ENCODE results near the gene MPPED2. TPM values are rescaled to one million over a fixed set of nuclear protein-coding genes. Genes with fewer than 3 reads are reported as not detected.

Gene MPPED2
- total and polyA plus RNA-seq, 3 donors from 2014 or later = 5.0 to 13.4 (median 13.1) TPM

GRCh38 chr11:30459306-30459705, 126.8 kb downstream of the MPPED2 start:
- Histone ChIP-seq H3K27ac (no peak overlapping the region), H3K4me3 (no peak overlapping the region), H3K9me3 (no peaks in the 10 kb centered on the region), H3K36me3 (ENCODE audit: low read depth, missing control alignments) (no peaks in the 10 kb centered on the region), H3K27me3 (no peaks in the 10 kb centered on the region), H3K4me1 (no peaks in the 10 kb centered on the region)
- no peak for DNase-seq
- intact Hi-C loops (cut with DNase I; ENCODE audit: low total_unique reads) = no loop called here
- TF ChIP-seq, protein P1, sequence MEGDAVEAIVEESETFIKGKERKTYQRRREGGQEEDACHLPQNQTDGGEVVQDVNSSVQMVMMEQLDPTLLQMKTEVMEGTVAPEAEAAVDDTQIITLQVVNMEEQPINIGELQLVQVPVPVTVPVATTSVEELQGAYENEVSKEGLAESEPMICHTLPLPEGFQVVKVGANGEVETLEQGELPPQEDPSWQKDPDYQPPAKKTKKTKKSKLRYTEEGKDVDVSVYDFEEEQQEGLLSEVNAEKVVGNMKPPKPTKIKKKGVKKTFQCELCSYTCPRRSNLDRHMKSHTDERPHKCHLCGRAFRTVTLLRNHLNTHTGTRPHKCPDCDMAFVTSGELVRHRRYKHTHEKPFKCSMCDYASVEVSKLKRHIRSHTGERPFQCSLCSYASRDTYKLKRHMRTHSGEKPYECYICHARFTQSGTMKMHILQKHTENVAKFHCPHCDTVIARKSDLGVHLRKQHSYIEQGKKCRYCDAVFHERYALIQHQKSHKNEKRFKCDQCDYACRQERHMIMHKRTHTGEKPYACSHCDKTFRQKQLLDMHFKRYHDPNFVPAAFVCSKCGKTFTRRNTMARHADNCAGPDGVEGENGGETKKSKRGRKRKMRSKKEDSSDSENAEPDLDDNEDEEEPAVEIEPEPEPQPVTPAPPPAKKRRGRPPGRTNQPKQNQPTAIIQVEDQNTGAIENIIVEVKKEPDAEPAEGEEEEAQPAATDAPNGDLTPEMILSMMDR (IDR thresholded peaks at IDR 0.05) = no peak
- TF ChIP-seq POLR2A (IDR thresholded peaks at IDR 0.05) = no peak
- WGBS, 2 donors = 89 to 90% methylated on average over 3 of the region's 3 CpGs

DNA sequence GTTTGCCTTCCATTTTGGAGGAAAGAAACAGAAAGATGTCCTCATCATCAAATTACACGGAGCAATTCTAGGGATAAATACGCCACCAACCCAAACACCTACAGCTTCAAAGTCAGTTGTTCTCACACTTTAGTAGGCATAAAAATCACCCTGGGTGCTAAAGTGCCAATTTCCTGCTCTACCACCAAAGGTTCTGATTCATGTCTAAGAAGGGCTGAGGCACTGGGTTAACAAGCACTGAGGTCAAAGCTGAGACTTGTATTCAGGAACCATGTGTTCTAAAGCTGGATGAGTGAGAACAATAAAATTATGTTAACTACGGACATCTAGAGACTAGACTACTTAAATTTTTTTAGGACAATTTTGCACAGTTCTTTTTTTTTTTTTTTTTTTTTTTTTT, 127.6 kb downstream of the MPPED2 start:
- H3K4me1 ChIP-seq = no peaks in the 10 kb centered on the region
- intact Hi-C loops (cut with DNase I; ENCODE audit: low total_unique reads) = no loop called here
- no peak for TF ChIP-seq POLR2A (IDR thresholded peaks at IDR 0.05)
- TF ChIP-seq, protein P1 (IDR thresholded peaks at IDR 0.05) = no peak
- DNase-seq = no peak
- no peaks in the 10 kb centered on the region for H3K27me3 ChIP-seq
- no peak overlapping the region for H3K27ac ChIP-seq
- H3K4me3 ChIP-seq = no peak overlapping the region
- H3K9me3 ChIP-seq = no peaks in the 10 kb centered on the region
- H3K36me3 ChIP-seq (ENCODE audit: low read depth, missing control alignments) = no peaks in the 10 kb centered on the region
- 58 to 72% methylated on average over 3 of the region's 3 CpGs for WGBS, 2 donors

DNA sequence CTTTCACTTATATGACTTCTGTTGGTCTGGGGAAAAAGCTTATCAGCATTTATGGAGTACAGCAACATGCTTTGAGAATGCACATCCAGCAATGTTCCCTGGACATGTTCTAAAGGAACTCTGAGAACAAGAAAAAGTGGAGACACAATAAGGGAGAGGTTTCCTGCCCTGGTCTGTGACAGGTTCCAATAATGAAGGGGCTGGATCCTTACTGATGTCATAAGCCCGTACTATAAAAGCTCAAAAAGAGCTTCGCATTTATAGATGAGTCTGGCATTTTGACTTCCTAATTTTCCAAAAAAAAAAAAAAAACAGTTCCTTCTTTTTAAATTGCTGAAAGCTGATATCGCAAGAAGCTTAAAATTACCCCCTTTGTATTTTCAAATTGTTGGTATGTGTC, 129.1 kb downstream of the MPPED2 start:
- no peak for DNase-seq
- TF ChIP-seq, protein P1 (IDR thresholded peaks at IDR 0.05) = no peak
- no peak for TF ChIP-seq POLR2A (IDR thresholded peaks at IDR 0.05)
- no peaks in the 10 kb centered on the region for H3K9me3 ChIP-seq
- H3K27ac ChIP-seq = no peak overlapping the region
- H3K36me3 ChIP-seq (ENCODE audit: low read depth, missing control alignments) = no peaks in the 10 kb centered on the region
- H3K27me3 ChIP-seq = no peaks in the 10 kb centered on the region
- WGBS, 2 donors = 89 to 92% methylated on average over 3 of the region's 3 CpGs
- intact Hi-C loops (cut with DNase I; ENCODE audit: low total_unique reads) = no loop called here
- no peaks in the 10 kb centered on the region for H3K4me1 ChIP-seq
- H3K4me3 ChIP-seq = no peak overlapping the region

- intact Hi-C loops (cut with DNase I; ENCODE audit: low total_unique reads) = no loop called here
- DNase-seq = no peak
- H3K27me3 ChIP-seq = no peaks in the 10 kb centered on the region
- 85 to 94% methylated on average over 2 of the region's 2 CpGs for WGBS, 2 donors
- no peak overlapping the region for H3K27ac ChIP-seq
- no peaks in the 10 kb centered on the region for H3K9me3 ChIP-seq
- no peaks in the 10 kb centered on the region for H3K36me3 ChIP-seq (ENCODE audit: low read depth, missing control alignments)
- H3K4me1 ChIP-seq = no peaks in the 10 kb centered on the region
- H3K4me3 ChIP-seq = no peak overlapping the region
- TF ChIP-seq, protein P1 (IDR thresholded peaks at IDR 0.05) = no peak
Observed at GRCh38 chr11:30455025-30455424, 131.1 kb downstream of the MPPED2 start.

GRCh38 chr11:30454541-30454940, 131.6 kb downstream of the MPPED2 start:
- no peak overlapping the region for H3K27ac ChIP-seq
- no peaks in the 10 kb centered on the region for H3K4me1 ChIP-seq
- WGBS, 2 donors = 77 to 84% methylated on average over 2 of the region's 2 CpGs
- H3K9me3 ChIP-seq = no peaks in the 10 kb centered on the region
- intact Hi-C loops (cut with DNase I; ENCODE audit: low total_unique reads) = no loop called here
- DNase-seq = no peak
- H3K36me3 ChIP-seq (ENCODE audit: low read depth, missing control alignments) = no peaks in the 10 kb centered on the region
- no peaks in the 10 kb centered on the region for H3K27me3 ChIP-seq
- no peak overlapping the region for H3K4me3 ChIP-seq
- TF ChIP-seq, protein P1 (IDR thresholded peaks at IDR 0.05) = no peak
- TF ChIP-seq POLR2A (IDR thresholded peaks at IDR 0.05) = no peak
